Neural cell (in vitro differentiated cells): ENCODE results near the gene TAS1R2. TPM values are rescaled to one million over a fixed set of nuclear protein-coding genes. Genes with fewer than 3 reads are reported as not detected.

ENCODE experiments used
- H2AFZ ChIP-seq: fragments of 200-600, 300-800 bp; sonication (generic), shearing (Covaris generic); 2 replicates; pipeline ENCODE4 v1.6.0; 2014; ENCODE audit warnings: low read depth, mild to moderate bottlenecking, antibody characterized with exemption, low read length, moderate library complexity
- H3F3A ChIP-seq: fragments of 200-600 bp; shearing (Covaris generic); 2 replicates; pipeline ENCODE4 v1.6.1; 2016; ENCODE audit warnings: mild to moderate bottlenecking, moderate library complexity, mixed read lengths, antibody characterized with exemption, low read length; ENCODE audit not compliant: insufficient read depth, poor library complexity, severe bottlenecking
- H3K27ac ChIP-seq: fragments of 200-600, 300-800 bp; sonication (generic), shearing (Covaris generic); 2 replicates; pipeline ENCODE4 v1.5.1; 2014; ENCODE audit warnings: mild to moderate bottlenecking, low read length, moderate library complexity
- H3K27me3 ChIP-seq: fragments of 300-800, 200-600 bp; sonication (generic), shearing (Covaris generic); 2 replicates; pipeline ENCODE4 v1.6.0; 2014; ENCODE audit warnings: mild to moderate bottlenecking, low read depth, low read length, moderate library complexity; ENCODE audit not compliant: insufficient read depth
- H3K36me3 ChIP-seq: fragments of 300-800, 200-600 bp; sonication (generic), shearing (Covaris generic); 2 replicates; pipeline ENCODE4 v1.5.1; 2014; ENCODE audit warnings: mild to moderate bottlenecking, antibody characterized with exemption, low read length, moderate library complexity; ENCODE audit not compliant: insufficient read depth
- H3K4me2 ChIP-seq: fragments of 300-800, 200-600 bp; sonication (generic), shearing (Covaris generic); 2 replicates; pipeline ENCODE4 v1.6.0; 2014; ENCODE audit warnings: mild to moderate bottlenecking, low read length
- H3K4me3 ChIP-seq: fragments of 300-800, 200-600 bp; sonication (generic), shearing (Covaris generic); 2 replicates; pipeline ENCODE4 v1.5.1; 2014; ENCODE audit warnings: mild to moderate bottlenecking, low read length, moderate library complexity
- H3K79me2 ChIP-seq: fragments of 200-600 bp; shearing (Covaris generic); replicated peaks from 2 replicates; pipeline ENCODE4 v1.6.0; 2014; ENCODE audit warnings: mild to moderate bottlenecking, low read length, moderate library complexity; ENCODE audit not compliant: insufficient read depth
- H3K9ac ChIP-seq: fragments of 300-800, 200-600 bp; sonication (generic), shearing (Covaris generic); 2 replicates; pipeline ENCODE4 v1.6.1; 2016; ENCODE audit warnings: mild to moderate bottlenecking, low read length, mixed read lengths
- H3K9me2 ChIP-seq: fragments of 200-600 bp; shearing (Covaris generic); 2 replicates; pipeline ENCODE4 v1.6.1; 2016; ENCODE audit warnings: mild to moderate bottlenecking, low read length, mixed read lengths; ENCODE audit not compliant: insufficient read depth
- H3K9me3 ChIP-seq: fragments of 200-600, 300-800 bp; sonication (generic), shearing (Covaris generic); 2 replicates; pipeline ENCODE4 v1.6.1; 2016; ENCODE audit warnings: mild to moderate bottlenecking, mixed run types, low read length, moderate library complexity, mixed read lengths
- H4K20me1 ChIP-seq: fragments of 200-600 bp; shearing (Covaris generic); 2 replicates; pipeline ENCODE4 v1.6.1; 2016; ENCODE audit warnings: mild to moderate bottlenecking, mixed run types; ENCODE audit not compliant: insufficient read depth
- EP300 ChIP-seq: fragments of 450-650 bp; conservative IDR thresholded peaks from 2 replicates; pipeline ENCODE4 v1.6.1; 2014; ENCODE audit warnings: antibody characterized with exemption, mild to moderate bottlenecking, moderate library complexity; ENCODE audit not compliant: poor library complexity, severe bottlenecking
- EZH2 ChIP-seq: fragments of 200-600, 300-800 bp; shearing (Covaris generic), sonication (generic); IDR thresholded peaks from 2 replicates; pipeline ENCODE4 v1.6.1; 2014; ENCODE audit warnings: antibody characterized with exemption, low read length, borderline replicate concordance, mild to moderate bottlenecking; ENCODE audit not compliant: insufficient read depth, poor library complexity, severe bottlenecking
- MXI1 ChIP-seq: fragments of 450-650 bp; conservative IDR thresholded peaks from 2 replicates; pipeline ENCODE4 v1.6.1; 2014; ENCODE audit warnings: antibody characterized with exemption, mild to moderate bottlenecking; ENCODE audit not compliant: poor library complexity, severe bottlenecking
- POLR2AphosphoS5 ChIP-seq: IDR thresholded peaks from 2 replicates; pipeline ENCODE4 v1.6.1; 2012
- RAD21 ChIP-seq: fragments of 450-650 bp; conservative IDR thresholded peaks from 2 replicates; pipeline ENCODE4 v1.6.1; 2014; ENCODE audit warnings: antibody characterized with exemption, mild to moderate bottlenecking, moderate library complexity
- REST ChIP-seq: IDR thresholded peaks from 2 replicates; pipeline ENCODE4 v1.6.1; 2012; ENCODE audit warnings: borderline replicate concordance
- SMC3 ChIP-seq: fragments of 450-650 bp; conservative IDR thresholded peaks from 2 replicates; pipeline ENCODE4 v1.6.1; 2014; ENCODE audit warnings: antibody characterized with exemption, mild to moderate bottlenecking, moderate library complexity; ENCODE audit not compliant: poor library complexity
- TAF1 ChIP-seq: IDR thresholded peaks from 2 replicates; pipeline ENCODE4 v1.6.1; 2012; ENCODE audit warnings: low read depth
- polyA plus RNA-seq: library from polyadenylated mRNA; depleted of rRNA; stranded (reverse); fragments of >200 nt; gene quantifications from 2 replicates; pipeline ENCODE4 v1.2.3, GENCODE V29; 2014
- TF ChIP-seq, protein P1 (sequence below): fragments of 450-650 bp; IDR thresholded peaks from 2 replicates; pipeline ENCODE4 v1.5.1; 2014; ENCODE audit warnings: antibody characterized with exemption, mild to moderate bottlenecking, moderate library complexity; ENCODE audit not compliant: poor library complexity, severe bottlenecking

The TAS1R2 gene
- polyA plus RNA-seq, 1 donor from 2014 or later, result not detected

DNA sequence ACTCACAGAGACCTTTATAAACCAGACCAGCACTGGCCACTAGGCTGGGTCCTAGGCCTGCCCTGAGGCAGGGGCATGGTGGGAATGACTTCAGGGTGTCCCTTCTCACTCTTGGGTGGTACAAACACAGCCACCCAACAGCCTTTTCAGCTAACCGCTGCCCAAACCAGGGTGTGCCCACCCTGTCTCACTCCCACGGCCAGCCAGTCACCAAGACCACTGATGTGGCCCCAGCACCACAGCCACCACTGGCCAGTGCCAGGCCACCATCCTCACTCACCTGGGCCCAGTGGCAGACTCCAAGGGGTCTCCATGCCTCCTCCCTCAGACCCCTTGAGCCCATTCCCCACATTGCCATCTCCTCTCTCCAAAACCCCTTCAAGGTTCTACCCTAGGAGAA, 27.8 kb downstream of the TAS1R2 start:
- Histone ChIP-seq H2AFZ (no peak overlapping the region), H3K79me2 (no peaks in the 10 kb centered on the region), H3K9me2 (no peaks in the 10 kb centered on the region), H3K36me3 (no peaks in the 10 kb centered on the region), H3K27me3 (no peaks in the 10 kb centered on the region), H3K4me2 (no peak overlapping the region), H3K9ac (no peak overlapping the region), H3F3A (no peaks in the 10 kb centered on the region), H3K9me3 (no peaks in the 10 kb centered on the region), H4K20me1 (no peaks in the 10 kb centered on the region), H3K27ac (no peak overlapping the region), H3K4me3 (no peak overlapping the region)
- TF ChIP-seq SMC3 (no peak), EZH2 (no peak), EP300 (no peak), MXI1 (no peak), REST (no peak), POLR2AphosphoS5 (no peak), TAF1 (no peak), RAD21 (no peak)
- TF ChIP-seq, protein P1, sequence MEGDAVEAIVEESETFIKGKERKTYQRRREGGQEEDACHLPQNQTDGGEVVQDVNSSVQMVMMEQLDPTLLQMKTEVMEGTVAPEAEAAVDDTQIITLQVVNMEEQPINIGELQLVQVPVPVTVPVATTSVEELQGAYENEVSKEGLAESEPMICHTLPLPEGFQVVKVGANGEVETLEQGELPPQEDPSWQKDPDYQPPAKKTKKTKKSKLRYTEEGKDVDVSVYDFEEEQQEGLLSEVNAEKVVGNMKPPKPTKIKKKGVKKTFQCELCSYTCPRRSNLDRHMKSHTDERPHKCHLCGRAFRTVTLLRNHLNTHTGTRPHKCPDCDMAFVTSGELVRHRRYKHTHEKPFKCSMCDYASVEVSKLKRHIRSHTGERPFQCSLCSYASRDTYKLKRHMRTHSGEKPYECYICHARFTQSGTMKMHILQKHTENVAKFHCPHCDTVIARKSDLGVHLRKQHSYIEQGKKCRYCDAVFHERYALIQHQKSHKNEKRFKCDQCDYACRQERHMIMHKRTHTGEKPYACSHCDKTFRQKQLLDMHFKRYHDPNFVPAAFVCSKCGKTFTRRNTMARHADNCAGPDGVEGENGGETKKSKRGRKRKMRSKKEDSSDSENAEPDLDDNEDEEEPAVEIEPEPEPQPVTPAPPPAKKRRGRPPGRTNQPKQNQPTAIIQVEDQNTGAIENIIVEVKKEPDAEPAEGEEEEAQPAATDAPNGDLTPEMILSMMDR, result no peak

DNA sequence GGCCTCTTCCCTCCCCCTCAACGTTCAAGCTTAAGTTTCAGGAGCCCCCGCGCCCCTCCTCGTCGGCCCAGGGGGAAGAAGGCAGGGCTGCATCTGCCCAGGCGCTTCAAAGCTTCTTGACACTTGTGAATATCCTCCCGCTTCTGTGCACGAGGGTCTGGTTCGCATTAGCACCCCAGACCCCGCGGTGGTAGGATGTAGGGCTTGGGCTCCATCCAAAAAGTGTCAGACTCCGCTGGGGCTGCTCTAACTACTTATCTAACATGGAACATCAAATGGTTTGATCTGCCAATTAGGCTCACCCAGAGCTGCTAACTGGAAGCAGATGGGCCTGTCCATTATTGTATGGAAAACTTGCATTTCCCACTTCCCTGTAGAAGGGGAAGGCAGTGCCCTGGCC, 28.9 kb downstream of the TAS1R2 start:
- H3K27me3 ChIP-seq, result no peaks in the 10 kb centered on the region
- no peak overlapping the region for H2AFZ ChIP-seq
- H3K27ac ChIP-seq, result no peak overlapping the region
- no peak overlapping the region for H3K4me2 ChIP-seq
- H3K4me3 ChIP-seq, result no peak overlapping the region
- H3K9me2 ChIP-seq, result no peaks in the 10 kb centered on the region
- no peaks in the 10 kb centered on the region for H3K9me3 ChIP-seq
- H3K36me3 ChIP-seq, result no peaks in the 10 kb centered on the region
- H4K20me1 ChIP-seq, result no peaks in the 10 kb centered on the region
- H3K9ac ChIP-seq, result no peak overlapping the region
- TF ChIP-seq TAF1 (no peak), SMC3 (no peak), RAD21 (no peak), EZH2 (no peak), POLR2AphosphoS5 (no peak)
- TF ChIP-seq, protein P1, result no peak
- no peaks in the 10 kb centered on the region for H3K79me2 ChIP-seq
- H3F3A ChIP-seq, result no peaks in the 10 kb centered on the region
